GM15510 (cell line): ENCODE data around the gene SYNE2.

Experiments
- POLR2A ChIP-seq: IDR thresholded peaks from 3 replicates; pipeline ENCODE4 v1.6.1; 2011; ENCODE audit warnings: borderline replicate concordance; ENCODE audit not compliant: insufficient read length; ENCODE audit errors: extremely low read depth

Gene SYNE2

GRCh38 chr14:64098120-64098519 lies 245.3 kb downstream of the SYNE2 start:
- no peak for TF ChIP-seq POLR2A

DNA sequence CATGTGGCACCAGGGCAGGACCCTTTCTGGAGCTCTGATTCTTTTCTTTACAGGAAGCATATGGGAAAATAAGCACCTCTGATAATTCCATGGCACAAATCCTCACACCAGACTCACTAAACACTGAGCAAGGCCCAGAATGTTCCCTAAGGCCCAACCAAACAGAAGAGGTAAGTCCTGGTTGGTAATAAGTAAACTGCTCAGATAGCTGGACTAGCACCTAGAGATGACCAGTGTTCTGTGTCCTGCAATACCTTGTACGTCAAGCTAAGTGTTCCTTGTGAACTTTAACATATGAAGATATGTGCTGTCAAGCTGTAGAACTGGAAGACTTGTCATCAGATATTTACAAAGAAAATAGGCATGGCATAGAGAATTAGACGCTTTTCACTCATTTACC lies 254.6 kb downstream of the SYNE2 start:
- no peak for TF ChIP-seq POLR2A

- no peak for TF ChIP-seq POLR2A
Observed at GRCh38 chr14:64109819-64110554, 257.2 kb downstream of the SYNE2 start.

GRCh38 chr14:64110802-64111201 lies 258.0 kb downstream of the SYNE2 start:
- TF ChIP-seq POLR2A = no peak

DNA sequence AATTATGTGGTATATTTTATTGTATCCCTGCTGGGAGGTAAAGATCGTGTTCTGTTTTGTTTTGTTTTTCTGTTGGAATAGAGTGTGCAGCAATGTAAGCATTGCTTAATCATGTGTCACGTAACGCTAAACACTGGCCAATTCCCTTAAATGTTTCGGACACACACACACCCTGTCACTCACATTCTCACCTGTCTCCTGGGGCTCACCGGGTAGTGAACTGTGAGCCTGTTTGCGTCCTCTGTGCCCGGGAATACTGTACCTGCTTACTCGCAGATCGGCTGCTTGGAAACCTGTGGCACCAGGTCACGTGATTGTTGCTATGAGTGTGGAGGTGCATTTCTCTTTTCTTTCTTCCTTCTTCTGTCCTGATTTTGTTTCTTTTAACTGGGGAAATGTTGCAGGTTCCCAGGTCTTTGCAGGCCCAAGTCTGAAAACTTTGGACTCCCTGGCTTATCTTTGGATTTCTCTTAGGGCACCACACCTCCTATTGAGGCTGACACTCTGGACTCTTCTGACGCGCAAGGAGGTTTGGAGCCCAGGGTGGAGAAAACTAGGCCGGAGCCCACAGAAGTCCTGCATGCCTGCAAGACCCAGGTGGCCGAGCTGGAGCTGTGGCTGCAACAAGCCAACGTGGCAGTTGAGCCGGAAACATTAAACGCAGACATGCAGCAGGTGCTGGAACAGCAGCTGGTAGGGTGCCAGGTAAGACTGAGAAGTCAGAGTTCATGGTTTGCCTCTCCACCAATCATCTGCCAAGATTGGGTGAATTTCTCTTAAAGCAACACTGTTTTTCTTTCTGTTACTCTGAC lies 260.3 kb downstream of the SYNE2 start:
- no peak for TF ChIP-seq POLR2A

DNA sequence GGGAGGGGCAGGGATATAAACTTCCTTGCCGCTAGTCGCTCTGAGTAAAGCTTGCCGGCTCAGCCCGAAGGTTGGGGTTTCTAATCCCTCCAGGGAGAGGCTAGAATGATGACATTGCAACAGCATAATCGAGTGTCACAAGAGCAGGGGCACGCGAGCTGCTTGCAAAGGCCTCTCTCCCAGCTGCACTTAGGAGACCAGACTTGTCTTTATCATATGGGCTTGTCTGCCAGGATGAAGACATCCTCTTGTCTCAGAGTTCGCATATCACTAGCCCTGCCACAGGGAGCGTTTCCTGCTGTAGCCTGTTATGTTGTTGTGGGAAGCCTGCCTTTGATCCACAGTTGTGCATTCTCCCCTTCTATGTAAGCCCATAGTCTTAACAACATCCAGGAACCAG lies 261.4 kb downstream of the SYNE2 start:
- no peak for TF ChIP-seq POLR2A

DNA sequence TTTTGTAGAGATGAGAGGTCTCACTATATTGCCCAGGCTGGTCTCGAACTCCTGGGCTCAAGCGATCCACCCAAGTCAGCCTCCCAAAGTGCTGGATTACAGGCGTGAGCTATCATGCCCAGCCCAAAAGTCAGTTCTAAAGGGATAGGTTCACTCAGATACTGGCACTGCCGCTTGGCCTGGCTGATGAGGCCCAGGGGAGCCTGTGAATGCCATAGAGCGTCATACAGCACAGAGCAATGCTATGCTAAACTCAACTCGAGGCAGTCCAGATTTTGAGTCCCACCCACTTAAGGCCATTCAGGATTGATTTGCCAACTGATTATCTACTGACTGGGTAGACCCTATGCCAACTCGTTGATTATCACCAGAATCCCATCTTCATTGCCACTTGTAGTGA lies 262.0 kb downstream of the SYNE2 start:
- no peak for TF ChIP-seq POLR2A

DNA sequence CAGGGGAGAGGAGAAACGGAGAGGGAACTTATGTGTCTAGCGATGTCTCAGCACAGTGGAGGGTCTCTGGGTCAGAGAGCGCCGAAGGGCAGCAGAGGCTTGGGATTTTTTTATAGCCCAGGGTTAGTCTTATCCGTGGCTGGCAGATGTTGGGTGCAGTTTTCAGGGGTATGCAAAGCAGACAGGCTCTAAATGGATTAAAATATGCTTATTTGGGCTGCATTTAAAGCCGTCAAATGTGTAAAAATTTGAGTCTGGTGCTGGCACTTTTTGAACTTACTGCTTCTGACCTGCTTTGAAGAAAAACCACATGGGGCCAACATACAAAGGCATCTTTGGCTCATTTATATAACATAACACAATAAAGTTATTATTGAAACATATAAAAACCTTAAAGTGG lies 262.6 kb downstream of the SYNE2 start:
- no peak for TF ChIP-seq POLR2A

DNA sequence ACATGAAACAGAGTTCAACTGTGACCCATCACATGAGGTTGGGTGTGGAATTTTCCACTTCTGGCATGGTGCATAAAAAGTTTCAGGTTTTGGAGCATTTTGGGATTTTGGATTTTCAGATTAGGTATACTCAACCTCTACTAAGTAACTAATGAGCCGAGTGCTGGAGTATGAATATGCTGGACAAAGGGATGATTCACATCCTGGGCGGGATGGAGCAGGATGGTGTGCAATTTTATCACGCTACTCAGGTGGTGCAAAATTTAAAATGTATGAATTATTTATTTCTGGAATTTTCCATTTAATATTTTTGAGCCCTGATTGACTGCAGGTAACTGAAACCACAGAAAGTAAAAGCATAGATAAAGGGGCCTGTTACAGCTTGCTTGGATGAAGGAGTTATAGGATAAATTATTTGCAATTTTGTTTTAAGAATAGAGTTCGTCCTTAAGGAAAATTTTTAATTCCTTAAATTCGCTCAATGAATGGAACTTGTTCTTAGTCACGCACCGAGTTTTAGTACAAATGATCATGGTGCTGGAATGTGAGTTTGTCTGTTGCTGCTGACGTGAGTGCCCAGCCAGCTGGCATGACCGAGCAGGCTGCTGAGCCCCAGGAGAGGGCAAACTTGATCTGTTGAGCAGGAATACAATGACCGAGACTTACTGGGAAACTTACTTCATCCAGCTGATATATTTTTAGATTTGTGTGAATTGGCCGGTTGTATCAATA lies 265.0 kb downstream of the SYNE2 start:
- TF ChIP-seq POLR2A = no peak

GRCh38 chr14:64118892-64119291 lies 266.1 kb downstream of the SYNE2 start:
- no peak for TF ChIP-seq POLR2A

DNA sequence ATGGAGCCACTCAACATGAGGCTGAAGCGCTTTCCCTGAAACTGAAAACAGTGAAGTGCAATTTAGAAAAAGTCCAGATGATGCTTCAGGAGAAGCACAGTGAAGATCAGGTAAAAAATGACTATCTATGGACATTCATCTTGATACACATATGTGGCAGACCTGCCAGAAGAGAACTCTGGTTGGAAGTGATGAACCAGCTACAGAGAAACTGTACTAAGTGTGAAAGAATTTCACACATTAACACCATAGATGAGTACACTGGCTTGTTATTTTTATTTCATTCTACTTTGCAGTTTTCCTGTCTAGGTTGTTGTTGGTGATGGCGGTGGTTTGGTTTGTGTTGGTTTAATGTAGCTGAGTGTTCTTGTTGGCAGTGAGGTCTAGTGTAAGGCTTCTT lies 266.7 kb downstream of the SYNE2 start:
- TF ChIP-seq POLR2A = no peak

DNA sequence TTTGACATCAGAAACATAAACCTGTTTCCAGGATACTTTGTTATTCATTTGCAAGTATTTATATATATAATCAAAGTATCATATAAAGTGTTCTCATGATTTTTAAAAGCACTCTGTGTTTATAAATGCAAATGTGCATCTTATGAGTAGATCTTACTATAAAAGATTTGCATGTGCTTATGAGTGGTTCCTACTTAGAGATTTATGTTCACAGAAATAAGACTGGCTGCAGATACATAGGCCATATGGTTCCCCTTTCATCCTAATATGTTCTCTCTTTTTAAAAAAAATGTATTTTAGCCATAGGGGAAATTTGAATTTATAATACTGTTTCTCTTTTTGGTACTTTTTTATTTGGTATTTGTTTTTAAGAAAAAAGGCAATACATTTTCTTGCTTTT lies 267.2 kb downstream of the SYNE2 start:
- TF ChIP-seq POLR2A = no peak

- no peak for TF ChIP-seq POLR2A
Observed at GRCh38 chr14:64123241-64123822, 270.5 kb downstream of the SYNE2 start.

- no peak for TF ChIP-seq POLR2A
Observed at GRCh38 chr14:64125270-64125669, 272.5 kb downstream of the SYNE2 start.

DNA sequence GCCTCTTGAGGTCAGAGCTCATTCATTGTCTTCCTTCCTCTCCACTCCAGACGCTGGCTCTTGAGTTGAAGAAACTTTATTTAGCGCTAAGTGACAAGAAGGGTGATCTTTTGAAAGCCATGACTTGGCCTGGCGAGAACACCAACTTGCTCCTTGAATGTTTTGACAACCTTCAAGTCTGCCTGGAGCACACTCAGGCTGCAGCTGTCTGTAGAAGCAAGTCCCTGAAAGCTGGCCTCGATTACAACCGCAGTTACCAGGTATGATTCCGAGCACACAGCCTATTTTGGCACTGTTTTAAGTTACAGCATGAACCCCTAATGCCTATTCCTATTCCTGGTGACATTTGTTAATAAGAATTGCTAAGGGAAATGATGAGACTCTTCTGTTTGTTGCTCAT lies 273.7 kb downstream of the SYNE2 start:
- no peak for TF ChIP-seq POLR2A
